Mesendoderm (in vitro differentiated cells): ENCODE measurements around the gene POPDC2.
"Not testable (repeated sequence)": the region's sequence is repeated elsewhere in the genome, so short reads cannot be mapped to it uniquely, and the experiment has no call there.

Experiments used
- DNase-seq: peaks from one replicate; pipeline ENCODE4 v3.0.0; 2013
- H2AK5ac ChIP-seq: 2 replicates; pipeline ENCODE4 v1.6.1; 2013; ENCODE audit warnings: low read length, inconsistent platforms
- H2BK120ac ChIP-seq: 2 replicates; pipeline ENCODE4 v1.6.1; 2013; ENCODE audit warnings: low read depth, mild to moderate bottlenecking, low read length, moderate library complexity, mixed read lengths
- H2BK15ac ChIP-seq: replicated peaks from 2 replicates; pipeline ENCODE4 v1.6.1; 2013; ENCODE audit warnings: low read depth, mild to moderate bottlenecking, moderate library complexity
- H2BK5ac ChIP-seq: 2 replicates; pipeline ENCODE4 v1.6.1; 2013; ENCODE audit warnings: low read length, inconsistent platforms
- H3K18ac ChIP-seq: 2 replicates; pipeline ENCODE4 v1.6.1; 2013; ENCODE audit warnings: mild to moderate bottlenecking, low read length, mixed read lengths
- H3K23ac ChIP-seq: one replicate; pipeline ENCODE4 v1.6.1; 2013; ENCODE audit warnings: low read length
- H3K27ac ChIP-seq: 2 replicates; pipeline ENCODE4 v1.5.1; 2013; ENCODE audit warnings: low read depth, mild to moderate bottlenecking, inconsistent platforms, low read length, moderate library complexity
- H3K27me3 ChIP-seq: 2 replicates; pipeline ENCODE4 v1.6.1; 2013; ENCODE audit warnings: low read length, control low read depth, mild to moderate bottlenecking, inconsistent platforms; ENCODE audit not compliant: insufficient read depth, poor library complexity
- H3K36me3 ChIP-seq: 2 replicates; pipeline ENCODE4 v1.6.1; 2013; ENCODE audit warnings: low read length, inconsistent platforms; ENCODE audit not compliant: control insufficient read depth, insufficient read depth
- H3K4ac ChIP-seq: one replicate; pipeline ENCODE4 v1.6.1; 2013; ENCODE audit warnings: low read depth, mild to moderate bottlenecking, low read length, moderate library complexity
- H3K4me1 ChIP-seq: 2 replicates; pipeline ENCODE4 v1.6.1; 2013; ENCODE audit warnings: low read depth, low read length, inconsistent platforms; ENCODE audit not compliant: control insufficient read depth
- H3K4me2 ChIP-seq: 2 replicates; pipeline ENCODE4 v1.6.1; 2013; ENCODE audit warnings: low read length
- H3K4me3 ChIP-seq: 2 replicates; pipeline ENCODE4 v1.5.1; 2013; ENCODE audit warnings: mild to moderate bottlenecking, low read length
- H3K56ac ChIP-seq: one replicate; pipeline ENCODE4 v1.6.1; 2013; ENCODE audit warnings: low read length
- H3K79me1 ChIP-seq: 2 replicates; pipeline ENCODE4 v1.6.1; 2013; ENCODE audit warnings: low read length, inconsistent platforms
- H3K79me2 ChIP-seq: 2 replicates; pipeline ENCODE4 v1.6.1; 2013; ENCODE audit warnings: mild to moderate bottlenecking, low read length; ENCODE audit not compliant: control insufficient read depth, insufficient read depth
- H3K9ac ChIP-seq: 2 replicates; pipeline ENCODE4 v1.6.1; 2013; ENCODE audit warnings: low read length, inconsistent platforms
- H4K5ac ChIP-seq: one replicate; pipeline ENCODE4 v1.6.1; 2013; ENCODE audit warnings: low read length
- H4K8ac ChIP-seq: one replicate; pipeline ENCODE4 v1.6.1; 2013; ENCODE audit warnings: low read depth, mild to moderate bottlenecking, control low read depth, low read length, moderate library complexity
- WGBS: extraction: QIAGEN DNeasy Blood & Tissue Kit; methylation state at CpG from one replicate; pipeline ENCODE4 v1.1.7; 2013; ENCODE audit warnings: low lambda C conversion rate, missing lambda C conversion rate; ENCODE audit not compliant: insufficient coverage; ENCODE audit errors: extremely low coverage; 5-methylcytosine and 5-hydroxymethylcytosine counted together

POPDC2 gene

GRCh38 chr3:119597548-119598288 lies 62.7 kb downstream of the POPDC2 start, which contains the start of gene PLA1A:
TSS of gene PLA1A (plus strand) at chr3:119597885. CDS start at chr3:119597914, 29 bp downstream.
- no peaks in the 10 kb centered on the region for H3K36me3 ChIP-seq
- no peak within 1 kb of the TSS for H3K18ac ChIP-seq
- H3K79me1 ChIP-seq: no peaks in the 10 kb centered on the region
- H3K27ac ChIP-seq: no peak within 1 kb of the TSS
- no CpG with 5 or more reads among the region's 7 CpGs for WGBS
- H4K8ac ChIP-seq: no peak within 1 kb of the TSS
- H2BK15ac ChIP-seq: no peak within 1 kb of the TSS
- H3K27me3 ChIP-seq: no peaks in the 10 kb centered on the region
- H3K4me3 ChIP-seq: no peak within 1 kb of the TSS
- H3K4ac ChIP-seq: no peak within 1 kb of the TSS
- H3K79me2 ChIP-seq: no peaks in the 10 kb centered on the region
- no peak for DNase-seq
- no peak within 1 kb of the TSS for H2AK5ac ChIP-seq
- H4K5ac ChIP-seq: no peak within 1 kb of the TSS
- H3K23ac ChIP-seq: no peak within 1 kb of the TSS
- peaks cover under 1% of the 10 kb centered on the region for H3K4me1 ChIP-seq
- H3K56ac ChIP-seq: no peak within 1 kb of the TSS
- no peak within 1 kb of the TSS for H2BK5ac ChIP-seq
- no peak within 1 kb of the TSS for H3K9ac ChIP-seq
- H2BK120ac ChIP-seq: no peak within 1 kb of the TSS
- no peak within 1 kb of the TSS for H3K4me2 ChIP-seq

- Histone ChIP-seq H2BK15ac (no peak overlapping the region), H4K8ac (no peak overlapping the region), H3K27me3 (no peaks in the 10 kb centered on the region), H4K5ac (no peak overlapping the region), H3K4me1 (peaks cover 4% of the 10 kb centered on the region), H2BK120ac (no peak overlapping the region), H3K18ac (no peak overlapping the region), H3K79me1 (no peaks in the 10 kb centered on the region), H3K79me2 (no peaks in the 10 kb centered on the region), H3K9ac (no peak overlapping the region), H3K4me3 (no peak overlapping the region), H2BK5ac (no peak overlapping the region), H3K4ac (no peak overlapping the region), H3K36me3 (no peaks in the 10 kb centered on the region), H2AK5ac (no peak overlapping the region), H3K56ac (no peak overlapping the region), H3K4me2 (no peak overlapping the region), H3K27ac (no peak overlapping the region), H3K23ac (no peak overlapping the region)
- WGBS: no CpG with 5 or more reads among the region's 6 CpGs
- DNase-seq: no peak
Measured at GRCh38 chr3:119596398-119596797, 64.0 kb downstream of the POPDC2 start.

DNA sequence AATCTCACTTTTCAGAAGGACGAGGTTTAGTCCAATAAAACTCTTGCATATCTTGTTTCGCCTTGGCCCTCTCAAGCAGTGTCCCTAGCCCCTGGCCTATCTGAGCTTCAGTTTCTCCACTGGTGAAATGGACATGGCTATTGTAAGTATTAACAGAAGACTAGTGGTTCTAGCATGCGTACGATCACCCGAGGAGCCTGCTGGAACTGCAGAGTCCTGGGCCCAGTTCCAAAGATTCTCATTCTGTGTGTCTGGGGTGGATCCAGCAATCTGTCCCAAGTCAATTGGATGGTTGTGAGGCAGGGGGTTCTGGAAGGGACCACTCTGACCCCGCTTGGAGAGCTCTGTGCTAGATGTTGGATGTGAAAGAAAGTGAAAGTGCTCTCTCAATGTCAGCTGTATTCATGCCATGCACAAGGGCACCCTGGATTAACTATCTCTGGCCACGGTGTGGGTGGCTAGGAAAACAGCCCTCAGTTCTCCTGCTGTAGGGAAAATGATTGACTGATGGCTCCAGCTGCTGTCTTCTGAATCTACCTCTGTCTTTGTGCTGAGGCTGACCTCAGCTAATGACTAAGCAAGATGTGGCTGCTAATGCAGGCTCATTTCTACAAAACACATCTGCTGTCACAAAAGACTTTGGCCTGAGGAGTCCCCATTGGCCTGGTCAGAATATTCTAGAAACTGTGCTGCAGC lies 64.6 kb downstream of the POPDC2 start:
- Histone ChIP-seq H3K27ac (no peak overlapping the region), H3K79me1 (no peaks in the 10 kb centered on the region), H4K8ac (no peak overlapping the region), H4K5ac (no peak overlapping the region), H3K4me1 (peaks cover 4% of the 10 kb centered on the region), H3K4ac (no peak overlapping the region), H3K4me2 (no peak overlapping the region), H2AK5ac (no peak overlapping the region), H2BK15ac (no peak overlapping the region), H2BK120ac (no peak overlapping the region), H2BK5ac (no peak overlapping the region), H3K4me3 (no peak overlapping the region), H3K79me2 (no peaks in the 10 kb centered on the region), H3K56ac (no peak overlapping the region), H3K23ac (no peak overlapping the region), H3K18ac (no peak overlapping the region), H3K9ac (no peak overlapping the region), H3K27me3 (no peaks in the 10 kb centered on the region), H3K36me3 (no peaks in the 10 kb centered on the region)
- DNase-seq: no peak
- no CpG with 5 or more reads among the region's 7 CpGs for WGBS

GRCh38 chr3:119594929-119595328 lies 65.5 kb downstream of the POPDC2 start:
- not testable (repeated sequence) for H3K4me3 ChIP-seq, H3K4me2 ChIP-seq, H2BK15ac ChIP-seq, H3K79me1 ChIP-seq, H4K8ac ChIP-seq, H3K36me3 ChIP-seq, H4K5ac ChIP-seq, H3K27me3 ChIP-seq, H2BK120ac ChIP-seq, H3K4ac ChIP-seq, H3K4me1 ChIP-seq, H3K79me2 ChIP-seq, H3K27ac ChIP-seq, H3K23ac ChIP-seq, H3K9ac ChIP-seq, H3K56ac ChIP-seq, H2AK5ac ChIP-seq, H2BK5ac ChIP-seq, DNase-seq, H3K18ac ChIP-seq
- no CpG with 5 or more reads among the region's 1 CpG for whole genome bisulfite sequencing

DNA sequence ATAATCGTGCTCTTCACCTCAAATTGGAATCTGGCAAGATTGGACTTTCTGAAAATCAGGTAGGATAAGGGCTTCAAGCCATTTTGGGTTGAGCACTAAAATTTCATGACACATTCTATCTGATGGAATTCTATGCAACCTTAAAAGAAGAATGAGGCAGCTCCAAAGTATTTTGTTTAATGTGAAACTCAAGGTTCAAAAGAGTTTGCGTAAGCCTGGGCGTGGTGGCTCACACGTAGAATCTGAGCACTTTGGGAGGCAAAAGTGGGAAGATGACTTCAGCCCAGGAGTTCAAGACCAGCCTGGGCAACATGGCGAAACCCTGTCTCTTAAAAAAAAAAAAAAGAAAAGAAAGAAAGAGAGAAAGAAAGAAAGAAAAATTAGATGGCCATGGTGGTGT lies 66.3 kb downstream of the POPDC2 start:
- H3K79me1 ChIP-seq: no peaks in the 10 kb centered on the region
- no peak overlapping the region for H3K18ac ChIP-seq
- no peak overlapping the region for H2BK15ac ChIP-seq
- H3K4me1 ChIP-seq: peaks cover 4% of the 10 kb centered on the region
- H2BK120ac ChIP-seq: no peak overlapping the region
- H2BK5ac ChIP-seq: no peak overlapping the region
- H3K36me3 ChIP-seq: no peaks in the 10 kb centered on the region
- H3K23ac ChIP-seq: no peak overlapping the region
- H2AK5ac ChIP-seq: no peak overlapping the region
- no peak overlapping the region for H3K56ac ChIP-seq
- H3K9ac ChIP-seq: no peak overlapping the region
- H3K27me3 ChIP-seq: no peaks in the 10 kb centered on the region
- WGBS: no CpG with 5 or more reads among the region's 5 CpGs
- no peak for DNase-seq
- no peak overlapping the region for H3K4me3 ChIP-seq
- H4K5ac ChIP-seq: no peak overlapping the region
- no peak overlapping the region for H3K27ac ChIP-seq
- no peak overlapping the region for H4K8ac ChIP-seq
- no peak overlapping the region for H3K4ac ChIP-seq
- no peak overlapping the region for H3K4me2 ChIP-seq
- H3K79me2 ChIP-seq: no peaks in the 10 kb centered on the region
